Stimulated activated CD8-positive, alpha-beta memory T cell treated with anti-CD3 and anti-CD28 coated beads, Interleukin-12 subunit alpha, Interleukin-12 subunit beta, amount 100 ng/mL, for 4 hours (primary cell): ENCODE results near the gene B9D2.
"Not testable (repeated sequence)": the region's sequence is repeated elsewhere in the genome, so short reads cannot be mapped to it uniquely, and the experiment has no call there.

Source experiments
- DNase-seq: peaks from one replicate; pipeline ENCODE4 v3.0.0-alpha.2; 2020; ENCODE audit warnings: low read depth

Gene B9D2

DNA sequence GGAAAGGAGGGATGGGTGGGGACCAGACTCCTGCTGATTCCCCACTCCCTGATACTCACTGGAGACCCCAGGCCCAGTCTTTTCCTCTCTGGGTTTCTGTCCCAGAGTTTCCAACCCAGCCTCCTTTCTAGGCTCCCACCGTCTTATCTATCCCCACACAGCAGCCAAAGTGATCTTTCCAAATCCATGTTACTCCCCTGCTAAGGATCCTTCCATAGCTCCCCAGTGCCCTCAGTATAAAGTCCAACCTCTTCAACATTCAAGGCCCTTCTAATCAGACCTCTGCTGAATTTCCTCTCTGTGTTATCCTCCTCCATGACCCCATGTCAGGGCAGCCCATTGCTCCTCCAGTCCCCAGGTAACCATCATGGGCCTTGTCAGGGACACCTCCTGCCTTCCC lies 8.9 kb downstream of the B9D2 start:
- no peak for DNase-seq

DNA sequence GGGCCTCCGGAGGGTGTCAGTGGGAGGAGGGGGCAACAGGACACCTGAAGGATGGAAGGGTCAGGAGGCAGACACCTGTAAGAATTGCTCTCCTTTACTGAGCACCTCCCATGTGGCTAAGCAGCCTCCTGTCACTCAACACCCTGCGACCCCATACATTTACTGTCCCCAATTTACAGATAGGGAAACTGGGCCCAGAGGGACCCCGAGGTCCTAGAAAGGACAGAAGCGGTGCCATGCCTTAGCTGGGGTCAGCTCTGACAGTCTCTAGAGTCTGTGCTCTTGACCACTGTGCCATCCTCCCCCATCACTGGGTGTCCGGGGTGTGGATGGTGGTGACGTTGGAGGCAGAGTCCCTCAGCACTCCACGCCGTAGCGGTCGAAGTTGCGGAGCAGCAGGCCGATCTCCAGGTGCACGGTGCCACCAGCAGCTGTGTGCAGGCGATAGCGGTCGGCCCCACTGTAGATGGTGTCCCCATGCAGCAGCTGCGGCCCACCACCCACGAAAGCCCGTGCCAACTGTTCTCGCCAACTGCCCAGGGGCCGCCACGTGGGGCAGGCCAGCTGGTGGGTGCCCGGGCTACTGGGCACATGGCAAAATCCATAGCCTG lies 9.5 kb downstream of the B9D2 start:
- no peak for DNase-seq

DNA sequence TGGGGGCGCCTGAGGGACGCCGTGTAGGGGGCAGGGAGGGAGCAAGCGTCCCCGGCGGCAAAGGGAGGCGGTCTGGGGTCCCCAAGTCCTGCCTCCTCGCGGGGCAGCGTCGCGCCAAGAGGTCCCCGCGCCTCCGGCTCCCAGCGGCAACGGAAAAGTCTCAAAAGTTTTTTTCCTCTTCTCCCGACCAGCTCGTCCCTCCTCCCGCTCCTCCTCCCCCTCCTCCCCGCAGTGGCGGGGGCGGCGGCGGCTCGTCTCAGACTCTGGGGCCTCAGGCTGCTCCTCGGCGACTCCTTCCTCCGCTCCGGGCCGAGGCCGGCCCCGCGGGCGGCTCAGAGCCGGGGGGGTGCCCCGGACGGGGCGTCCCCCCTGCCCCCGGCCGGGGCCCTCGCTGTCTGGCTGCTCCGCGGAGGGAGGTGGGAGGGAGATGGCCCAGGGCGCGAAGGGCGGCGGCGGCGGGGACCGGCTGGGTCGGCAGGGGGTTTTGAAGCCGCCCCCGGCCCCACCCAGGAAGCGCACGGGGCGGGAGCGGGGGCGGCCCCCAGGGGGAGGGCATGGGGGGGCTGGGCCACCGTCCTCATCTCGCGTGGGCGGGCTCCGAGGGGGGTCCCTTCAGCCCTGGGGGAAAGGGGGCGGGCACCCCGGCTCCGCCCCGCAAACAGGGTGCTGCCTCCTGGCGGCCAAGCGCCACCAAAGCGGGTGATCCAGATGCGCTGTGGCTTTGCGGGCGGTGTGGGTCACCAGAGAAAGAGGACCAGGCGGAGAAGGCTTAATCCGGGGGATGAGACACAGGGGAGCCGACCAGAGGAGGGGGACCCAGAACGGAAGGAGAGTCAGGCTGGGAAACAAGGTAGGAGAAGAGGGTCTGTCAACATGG lies 10.2 kb downstream of the B9D2 start, which contains the start of gene TGFB1:
Gene TGFB1, minus strand, starts transcription at position 457 of the 877 bp plus-strand sequence. CDS start 878 bp downstream, outside the sequence.
- peak; percentile 96 for DNase-seq

DNA sequence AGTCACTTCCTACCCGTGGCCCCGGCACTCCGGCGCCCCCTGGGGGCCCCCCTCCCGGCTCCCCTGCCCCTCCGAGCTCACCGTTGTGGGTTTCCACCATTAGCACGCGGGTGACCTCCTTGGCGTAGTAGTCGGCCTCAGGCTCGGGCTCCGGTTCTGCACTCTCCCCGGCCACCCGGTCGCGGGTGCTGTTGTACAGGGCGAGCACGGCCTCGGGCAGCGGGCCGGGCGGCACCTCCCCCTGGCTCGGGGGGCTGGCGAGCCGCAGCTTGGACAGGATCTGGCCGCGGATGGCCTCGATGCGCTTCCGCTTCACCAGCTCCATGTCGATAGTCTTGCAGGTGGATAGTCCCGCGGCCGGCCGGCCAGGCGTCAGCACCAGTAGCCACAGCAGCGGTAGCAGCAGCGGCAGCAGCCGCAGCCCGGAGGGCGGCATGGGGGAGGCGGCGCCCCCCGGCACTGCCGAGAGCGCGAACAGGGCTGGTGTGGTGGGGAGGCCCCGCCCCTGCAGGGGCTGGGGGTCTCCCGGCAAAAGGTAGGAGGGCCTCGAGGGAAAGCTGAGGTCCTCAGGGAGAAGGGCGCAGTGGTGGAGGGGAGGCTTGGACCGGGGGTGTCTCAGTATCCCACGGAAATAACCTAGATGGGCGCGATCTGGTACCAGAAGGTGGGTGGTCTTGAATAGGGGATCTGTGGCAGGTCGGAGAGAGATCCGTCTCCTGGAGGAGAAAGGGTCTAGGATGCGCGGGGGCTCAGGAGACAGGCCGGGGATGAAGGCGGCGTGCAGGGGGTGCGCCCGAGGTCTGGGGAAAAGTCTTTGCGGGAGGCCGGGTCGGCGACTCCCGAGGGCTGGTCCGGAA lies 11.1 kb downstream of the B9D2 start:
- peak; percentile 68 for DNase-seq

DNA sequence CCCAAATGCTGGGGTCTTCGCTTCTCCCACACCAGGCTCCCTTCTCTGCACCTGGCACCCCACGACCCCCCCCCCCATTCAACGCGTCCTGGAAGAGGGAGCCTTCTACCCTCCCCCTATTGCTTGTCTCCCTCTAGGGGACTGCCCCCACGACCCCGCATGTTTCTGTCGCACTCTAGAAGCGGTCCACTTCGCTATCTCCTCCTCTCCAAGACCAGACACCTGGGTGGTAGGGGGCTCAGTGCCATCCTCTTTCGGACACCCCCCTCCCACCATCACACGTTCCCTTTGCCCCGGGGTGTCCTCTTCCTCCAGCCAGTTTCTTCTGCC lies 11.7 kb downstream of the B9D2 start:
- no peak for DNase-seq

DNA sequence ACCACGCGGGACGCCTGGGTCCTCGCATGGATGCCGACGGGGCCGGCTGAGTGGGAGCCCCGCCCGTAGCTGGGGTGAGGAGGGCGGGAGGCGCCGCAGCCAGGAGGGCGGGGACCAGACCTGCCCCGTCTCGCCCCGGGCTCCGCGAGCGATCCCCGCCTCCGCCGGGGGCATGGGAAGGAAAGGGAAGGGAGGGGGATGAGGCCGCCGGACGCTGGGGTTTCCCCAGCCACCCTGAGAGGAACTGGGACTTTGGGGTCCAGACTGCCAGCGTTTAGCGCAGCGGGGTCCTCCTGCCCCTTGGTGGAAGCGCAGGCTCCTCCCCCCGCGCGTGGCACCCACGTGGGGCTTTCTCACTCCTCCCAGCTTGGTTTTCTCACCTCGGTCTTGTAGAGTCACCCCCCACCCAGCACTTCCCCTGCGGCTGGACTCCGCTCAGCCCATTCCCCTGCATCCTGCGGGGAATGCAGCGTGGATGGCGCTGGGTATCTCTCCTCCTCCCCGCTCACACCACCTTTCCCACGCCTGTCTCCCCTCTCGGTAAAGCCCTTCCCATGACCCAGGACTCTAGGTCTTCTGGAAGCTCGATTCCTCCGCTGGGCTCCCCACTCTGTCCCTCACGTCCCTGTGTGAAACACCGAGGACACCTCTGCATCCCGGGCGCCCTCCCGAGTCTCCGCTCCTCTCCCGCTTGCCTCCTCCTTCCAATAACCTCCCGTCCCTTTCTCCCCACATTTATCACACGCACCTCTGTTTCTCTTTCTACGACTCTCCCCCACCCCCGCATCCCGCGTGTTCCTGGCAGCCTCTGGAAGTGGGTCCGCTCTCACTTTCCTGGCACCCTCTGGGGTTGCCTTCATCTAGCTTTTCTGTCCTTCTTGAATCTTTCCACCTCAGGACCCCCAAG lies 12.4 kb downstream of the B9D2 start:
- DNase-seq: peak; percentile 85

DNA sequence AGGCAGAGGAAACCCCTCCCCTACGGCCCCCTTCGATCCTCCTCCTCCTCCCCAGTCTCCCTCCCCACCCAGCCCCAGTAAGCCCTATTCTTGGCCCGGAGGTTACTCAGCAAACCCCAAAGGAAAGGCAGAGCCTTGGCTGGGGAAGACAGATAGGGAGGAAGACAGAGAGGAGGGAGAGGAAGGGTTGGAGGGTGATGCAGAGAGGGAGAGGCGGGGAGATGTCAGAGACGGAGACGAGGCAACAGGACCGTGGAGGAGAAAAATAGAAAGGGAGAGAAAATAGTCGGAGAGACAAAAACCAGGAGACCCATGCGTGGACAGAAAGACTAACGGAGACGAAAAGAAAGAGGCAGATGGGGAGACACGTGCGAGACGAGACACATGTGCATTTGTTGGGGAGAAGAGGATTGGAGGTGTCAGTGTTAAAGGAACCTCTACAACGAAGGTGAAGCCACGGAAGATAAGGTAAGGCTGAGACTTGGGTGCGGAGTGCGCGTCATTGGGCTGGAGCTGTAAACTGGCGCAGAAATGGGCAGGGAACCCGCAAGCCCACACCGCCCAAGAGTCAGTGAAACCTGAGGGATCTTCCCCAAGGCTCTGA lies 13.1 kb downstream of the B9D2 start:
- no peak for DNase-seq

DNA sequence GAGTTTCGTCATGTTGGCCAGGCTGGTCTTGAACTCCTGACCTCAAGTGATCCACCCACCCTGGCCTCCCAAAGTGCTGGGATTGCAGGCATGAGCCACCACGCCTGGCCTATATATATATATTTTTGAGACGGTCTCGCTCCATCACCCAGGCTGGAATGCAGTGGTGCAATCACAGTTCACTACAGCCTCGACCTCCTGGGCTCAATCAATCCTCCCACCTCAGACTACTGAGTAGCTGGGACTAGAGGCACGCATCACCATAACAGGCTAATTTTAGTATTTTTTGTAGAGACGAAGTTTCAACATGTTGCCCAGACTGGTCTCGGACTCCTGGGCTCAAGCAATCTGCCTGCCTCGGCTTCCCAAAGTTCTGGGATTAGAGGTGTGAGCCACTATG lies 17.0 kb downstream of the B9D2 start:
- not testable (repeated sequence) for DNase-seq

DNA sequence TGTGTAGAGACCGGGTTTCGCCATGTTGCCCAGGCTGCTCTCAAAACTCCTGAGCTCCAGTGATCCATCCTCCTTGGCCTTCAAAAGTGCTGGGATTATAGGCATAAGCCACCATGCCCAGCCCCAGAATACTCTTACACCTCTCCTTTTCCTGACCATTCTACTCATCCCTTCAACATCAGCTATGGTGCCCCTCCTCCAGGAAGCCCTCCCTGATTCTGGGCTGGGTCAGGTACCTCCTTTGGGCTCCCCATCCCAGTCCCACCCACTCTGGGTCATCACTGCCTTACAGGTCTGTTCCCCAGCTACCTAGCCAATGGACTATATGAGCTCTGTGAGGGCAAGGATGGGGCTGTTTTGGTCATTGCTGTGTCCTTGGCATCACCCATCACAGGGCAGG lies 19.8 kb downstream of the B9D2 start:
- no peak for DNase-seq

DNA sequence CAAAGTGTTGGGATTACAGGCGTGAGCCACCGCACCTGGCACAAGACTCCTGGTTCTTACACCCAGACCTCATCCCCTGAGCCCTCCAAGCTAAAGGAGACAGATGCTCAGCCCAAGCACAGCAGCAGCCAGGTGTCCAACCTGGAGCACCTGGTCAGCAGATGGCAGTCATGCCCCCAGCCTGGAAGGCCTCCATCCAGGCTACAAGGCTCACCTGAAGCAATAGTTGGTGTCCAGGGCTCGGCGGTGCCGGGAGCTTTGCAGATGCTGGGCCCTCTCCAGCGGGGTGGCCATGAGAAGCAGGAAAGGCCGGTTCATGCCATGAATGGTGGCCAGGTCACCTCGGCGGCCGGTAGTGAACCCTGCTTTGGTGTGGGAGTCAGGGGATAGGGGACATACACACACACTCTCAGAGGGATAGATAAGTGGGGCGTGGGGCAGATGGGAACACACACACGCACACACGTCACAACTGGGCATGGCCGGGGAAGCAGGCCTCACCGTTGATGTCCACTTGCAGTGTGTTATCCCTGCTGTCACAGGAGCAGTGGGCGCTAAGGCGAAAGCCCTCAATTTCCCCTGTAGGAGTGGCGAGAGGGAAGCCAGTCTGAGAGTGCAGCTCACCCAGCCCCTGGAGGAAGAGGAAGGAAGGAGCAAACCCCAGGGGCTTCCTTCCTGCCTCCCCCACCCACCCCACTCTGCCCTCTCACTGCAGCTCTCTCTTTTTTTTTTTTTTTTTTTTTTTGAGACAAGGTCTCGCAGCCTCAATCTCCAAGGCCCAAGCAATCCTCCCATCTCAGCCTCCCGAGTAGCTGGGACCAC lies 22.1 kb downstream of the B9D2 start:
- DNase-seq: no peak

DNA sequence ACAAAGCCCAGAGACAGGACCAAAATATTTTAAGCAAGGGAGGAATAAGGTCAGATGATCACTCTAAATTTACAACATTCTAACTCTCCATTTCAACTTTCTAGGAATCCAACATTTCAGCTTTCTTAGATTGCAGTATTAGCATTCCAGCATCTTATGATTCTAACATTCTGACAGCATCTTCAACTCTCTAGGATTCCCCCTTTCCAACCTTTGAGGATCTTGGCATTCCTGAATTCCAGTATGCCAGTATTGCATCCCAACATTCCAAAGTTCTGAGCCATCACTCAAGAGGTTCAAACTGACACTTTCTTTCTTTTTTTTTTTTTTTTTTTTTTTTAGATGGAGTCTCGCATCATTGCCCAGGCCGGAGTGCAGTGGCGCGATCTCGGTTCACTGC lies 24.0 kb downstream of the B9D2 start:
- DNase-seq: no peak

DNA sequence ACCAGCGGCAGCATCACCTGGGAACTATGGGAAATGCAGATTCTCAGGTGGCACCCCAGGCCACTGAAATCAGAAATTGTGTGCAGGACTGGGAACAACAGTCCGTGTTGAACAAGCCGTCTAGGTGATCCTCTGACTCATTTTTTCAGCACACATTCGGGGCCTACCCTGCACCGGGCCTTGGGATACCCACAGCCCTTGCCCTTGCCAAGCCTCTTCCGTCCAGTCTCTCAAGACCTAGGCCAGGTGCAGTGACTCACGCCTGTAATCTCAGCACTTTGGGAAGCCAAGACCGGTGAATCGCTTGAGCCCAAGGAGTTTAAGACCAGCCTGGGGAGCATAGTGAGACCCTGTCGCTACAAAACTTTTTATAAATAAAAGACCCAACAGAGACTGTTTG lies 28.5 kb downstream of the B9D2 start:
- DNase-seq: no peak

DNA sequence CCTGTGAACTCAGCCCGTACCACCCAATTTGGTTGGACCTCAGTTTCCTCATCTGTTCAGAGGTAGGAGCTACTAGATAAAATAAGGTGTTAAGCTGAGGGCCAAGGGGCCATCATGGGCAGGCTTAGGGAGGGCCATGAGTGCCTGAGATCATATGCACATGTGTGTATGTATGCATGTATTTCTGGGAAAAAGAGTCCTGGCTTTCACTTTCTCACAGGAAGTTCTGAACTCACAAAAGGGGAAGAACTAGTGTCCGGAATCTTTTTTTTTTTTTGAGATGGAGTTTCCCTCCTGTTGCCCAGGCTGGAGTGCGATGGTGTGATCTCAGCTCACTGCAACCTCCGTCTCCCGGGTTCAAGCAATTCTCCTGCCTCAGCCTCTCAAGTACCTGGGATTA lies 29.2 kb downstream of the B9D2 start:
- DNase-seq: no peak

DNA sequence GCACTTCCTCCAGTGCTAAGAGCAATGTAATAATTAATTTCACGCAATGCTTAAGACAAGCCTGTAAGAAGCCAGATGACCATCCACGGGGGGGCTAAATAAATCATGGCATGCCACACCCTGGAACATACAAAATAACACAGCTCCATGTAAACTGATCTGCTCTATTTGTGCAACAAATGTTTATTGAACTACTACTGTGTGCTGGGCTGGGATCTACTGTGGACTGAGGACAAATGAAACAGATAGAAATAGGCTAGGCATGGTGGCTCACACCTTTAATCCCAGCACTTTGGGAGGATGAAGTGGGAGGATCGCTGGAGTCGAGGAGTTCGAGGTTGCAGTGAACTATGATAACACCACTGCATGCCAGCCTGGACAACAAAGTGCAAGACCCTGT lies 31.5 kb downstream of the B9D2 start:
- DNase-seq: no peak

DNA sequence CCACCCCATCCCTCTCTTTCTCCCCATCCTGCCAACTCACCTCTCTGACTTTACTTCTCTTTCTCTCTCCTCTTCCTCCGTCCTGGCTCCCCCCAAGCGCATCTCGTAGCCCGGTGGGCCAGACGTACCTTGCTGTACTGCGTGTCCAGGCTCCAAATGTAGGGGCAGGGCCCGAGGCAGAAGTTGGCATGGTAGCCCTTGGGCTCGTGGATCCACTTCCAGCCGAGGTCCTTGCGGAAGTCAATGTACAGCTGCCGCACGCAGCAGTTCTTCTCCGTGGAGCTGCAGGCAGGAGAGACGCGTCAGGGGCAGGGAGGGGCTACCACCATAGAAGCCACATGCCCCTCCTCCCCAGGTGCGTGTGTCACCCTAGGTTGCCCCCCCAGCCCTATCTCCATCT lies 31.9 kb downstream of the B9D2 start:
- no peak for DNase-seq

DNA sequence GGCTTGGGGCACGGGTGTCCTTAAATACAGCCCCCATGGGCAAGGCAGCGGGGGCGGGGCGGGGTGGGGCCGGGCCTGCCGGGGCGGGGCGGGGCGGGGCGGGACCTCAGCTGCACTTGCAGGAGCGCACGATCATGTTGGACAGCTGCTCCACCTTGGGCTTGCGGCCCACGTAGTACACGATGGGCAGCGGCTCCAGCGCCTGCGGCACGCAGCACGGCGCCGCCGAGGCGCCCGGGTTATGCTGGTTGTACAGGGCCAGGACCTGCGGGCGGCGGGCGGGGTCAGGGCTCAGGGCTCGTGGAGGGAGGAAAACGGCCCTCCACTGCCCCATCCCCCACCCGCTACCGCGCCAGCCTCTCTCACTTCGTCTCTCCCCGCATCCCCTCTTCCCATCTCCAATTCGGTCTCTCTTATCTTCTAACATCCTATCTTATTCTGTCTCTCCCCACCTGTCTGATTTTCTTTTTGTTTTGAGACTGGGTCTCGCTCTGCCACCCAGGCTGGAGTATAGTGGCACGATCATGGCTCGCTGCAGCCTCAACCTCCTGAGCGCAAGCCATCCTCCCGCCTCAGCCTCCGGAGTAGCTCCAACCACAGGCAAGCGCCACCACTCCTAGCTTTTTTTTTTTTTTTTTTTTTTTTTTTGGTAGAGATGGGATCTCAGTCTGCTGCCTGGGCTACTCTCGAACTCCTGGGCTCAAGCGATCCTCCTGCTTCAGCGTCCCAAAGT lies 32.8 kb downstream of the B9D2 start:
- DNase-seq: no peak

DNA sequence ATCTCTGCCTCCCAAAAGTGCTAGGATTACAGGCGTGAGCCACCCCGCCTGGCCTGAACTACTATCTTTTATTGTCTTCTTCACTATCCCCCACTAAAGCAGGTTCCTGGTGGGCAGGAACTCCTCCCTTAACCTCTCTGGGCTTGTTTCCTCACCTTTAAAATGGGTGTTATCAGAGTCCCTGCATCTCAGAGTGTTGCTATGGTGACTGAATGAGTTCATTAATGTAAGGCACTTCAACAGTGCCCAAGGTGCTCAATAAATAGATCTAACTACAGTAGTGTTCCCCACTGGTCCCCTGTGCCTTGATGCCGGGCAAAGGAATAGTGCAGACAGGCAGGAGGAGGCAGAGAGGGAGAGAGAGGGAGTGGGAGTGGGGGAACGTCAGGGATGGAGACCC lies 33.5 kb downstream of the B9D2 start:
- no peak for DNase-seq

DNA sequence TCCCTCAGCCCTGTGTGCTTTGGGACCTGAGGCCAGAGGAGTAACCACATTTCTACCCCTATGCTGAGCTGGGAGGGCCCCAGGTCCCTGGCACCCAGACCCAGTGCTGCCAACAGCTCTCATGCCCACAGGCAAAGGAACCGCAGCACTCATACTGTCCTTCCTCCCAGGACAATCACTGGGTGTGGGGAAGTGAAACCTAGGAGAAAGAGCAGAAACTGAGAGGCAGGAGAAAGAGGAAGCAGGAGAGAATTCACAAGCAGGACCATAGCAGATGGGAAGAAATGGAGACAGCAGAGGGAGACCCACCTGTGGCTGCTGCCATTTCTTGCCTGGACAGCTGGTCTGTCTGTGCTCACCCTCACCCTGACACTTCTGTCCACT lies 35.1 kb downstream of the B9D2 start:
- no peak for DNase-seq

DNA sequence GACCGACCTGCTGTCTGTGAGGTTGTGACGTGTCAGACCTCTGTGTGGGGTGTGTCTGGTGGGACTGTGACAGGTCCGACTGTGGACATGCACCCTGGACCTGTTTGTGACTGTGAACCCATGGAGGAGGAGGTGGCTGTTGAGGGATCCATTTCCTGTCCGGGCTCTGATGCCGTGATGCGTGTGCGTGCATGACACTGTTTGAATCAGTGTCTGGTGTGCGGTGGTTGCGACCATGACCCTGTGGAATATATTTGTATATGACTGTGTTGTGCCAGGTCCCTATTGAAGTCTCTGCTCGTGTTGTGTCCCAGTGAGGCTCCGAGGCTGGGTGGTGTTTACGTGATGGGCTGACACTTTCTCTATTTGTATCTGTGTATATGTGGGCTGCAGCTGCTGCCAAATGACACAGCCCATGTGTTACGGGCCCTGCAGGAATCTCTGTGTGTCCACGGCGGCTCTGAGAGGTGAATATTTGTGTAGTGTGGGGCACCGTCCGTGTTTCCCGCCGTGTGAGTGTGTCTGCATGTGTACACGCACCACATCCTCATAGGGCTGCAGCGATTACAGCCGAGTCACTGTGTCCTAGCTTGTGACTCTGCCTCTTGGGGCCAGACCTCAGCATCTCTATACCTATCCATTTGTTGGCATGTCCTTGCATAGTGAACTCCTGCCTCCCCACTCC lies 35.6 kb downstream of the B9D2 start:
- no peak for DNase-seq
